NCI-H2107 (cell line): ENCODE results near the gene ZNHIT1.
"Not testable (repeated sequence)": the region's sequence is repeated elsewhere in the genome, so short reads cannot be mapped to it uniquely, and the experiment has no call there.

Experiments used
- DNase-seq: peaks from one replicate; lab custom pipeline; 2025; lab: John Stamatoyannopoulos, UW

Gene ZNHIT1

DNA sequence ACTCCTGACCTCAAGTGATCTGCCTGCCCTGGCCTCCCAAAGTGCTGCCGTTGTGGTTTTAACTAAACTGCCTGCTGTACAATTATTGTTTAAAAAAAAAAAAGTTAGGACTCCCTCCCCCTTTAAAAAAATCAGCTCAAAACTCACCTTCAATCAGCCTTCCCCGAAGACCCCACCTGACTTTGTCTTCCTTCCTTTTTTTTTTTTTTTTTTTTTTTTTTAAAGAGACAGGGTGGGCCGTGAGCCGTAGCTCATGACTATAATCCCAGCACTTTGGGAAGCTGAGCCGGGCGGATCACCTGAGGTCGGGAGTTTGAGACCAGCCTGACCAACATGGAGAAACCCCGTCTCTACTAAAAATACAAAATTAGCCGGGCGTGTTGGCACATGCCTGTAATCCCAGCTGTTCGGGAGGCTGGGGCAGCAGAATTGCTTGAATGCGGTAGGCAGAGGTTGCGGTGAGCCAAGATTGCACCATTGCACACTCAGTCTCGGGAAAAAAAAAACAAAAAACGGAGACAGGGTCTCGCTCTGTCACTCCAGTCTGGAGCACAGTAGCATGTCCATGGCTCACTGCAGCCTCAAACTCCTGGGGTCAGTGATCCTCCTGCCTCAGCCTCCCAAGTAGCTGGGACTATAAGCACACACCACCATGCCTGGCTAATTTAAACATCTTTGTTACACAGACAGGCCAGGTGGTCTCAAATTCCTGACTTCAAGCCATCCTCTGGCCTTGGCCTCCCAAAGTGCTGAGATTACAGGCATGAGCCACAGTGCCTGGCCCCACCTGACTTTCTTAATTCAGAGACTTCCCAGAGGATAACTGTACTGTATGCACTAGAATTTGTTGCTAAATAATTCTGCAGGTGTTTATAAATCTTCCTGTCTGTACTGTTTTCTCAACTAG, 23.7 kb downstream of the ZNHIT1 start:
- no peak for DNase-seq

DNA sequence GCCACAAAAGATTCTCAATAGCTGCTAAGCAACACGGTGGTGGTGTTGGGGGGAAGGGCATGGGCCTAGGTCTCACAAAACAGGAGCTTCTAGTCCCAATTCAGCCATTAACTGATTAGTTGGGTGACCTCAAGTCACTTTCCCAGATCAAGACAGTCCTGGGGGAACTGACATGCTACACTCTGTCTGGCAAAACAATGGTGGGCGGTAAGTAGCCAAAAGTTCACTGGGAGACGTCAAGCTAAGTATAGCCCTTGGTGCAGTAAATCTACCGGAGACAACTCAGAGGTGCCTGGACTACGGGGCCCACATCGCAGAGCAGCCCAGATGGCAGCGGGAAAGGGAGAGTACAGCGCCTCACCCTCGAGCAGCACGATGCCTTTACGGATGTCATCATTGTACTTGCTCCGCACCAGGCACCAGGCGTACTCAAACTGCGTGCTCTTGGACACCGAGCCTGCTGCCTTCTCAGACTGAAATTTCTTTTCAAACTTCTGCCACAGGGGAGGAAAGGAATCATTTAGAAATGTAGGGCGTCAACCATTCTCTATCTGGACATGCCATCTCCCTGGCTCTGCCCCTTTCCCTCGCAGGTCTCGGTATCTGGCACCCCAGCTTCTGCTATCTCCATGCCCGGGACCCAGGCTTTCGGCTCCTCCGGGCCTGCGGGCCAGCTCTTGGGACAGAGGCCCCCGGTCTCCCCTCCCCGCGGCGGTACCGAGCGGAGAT, 25.8 kb downstream of the ZNHIT1 start:
- no peak for DNase-seq

DNA sequence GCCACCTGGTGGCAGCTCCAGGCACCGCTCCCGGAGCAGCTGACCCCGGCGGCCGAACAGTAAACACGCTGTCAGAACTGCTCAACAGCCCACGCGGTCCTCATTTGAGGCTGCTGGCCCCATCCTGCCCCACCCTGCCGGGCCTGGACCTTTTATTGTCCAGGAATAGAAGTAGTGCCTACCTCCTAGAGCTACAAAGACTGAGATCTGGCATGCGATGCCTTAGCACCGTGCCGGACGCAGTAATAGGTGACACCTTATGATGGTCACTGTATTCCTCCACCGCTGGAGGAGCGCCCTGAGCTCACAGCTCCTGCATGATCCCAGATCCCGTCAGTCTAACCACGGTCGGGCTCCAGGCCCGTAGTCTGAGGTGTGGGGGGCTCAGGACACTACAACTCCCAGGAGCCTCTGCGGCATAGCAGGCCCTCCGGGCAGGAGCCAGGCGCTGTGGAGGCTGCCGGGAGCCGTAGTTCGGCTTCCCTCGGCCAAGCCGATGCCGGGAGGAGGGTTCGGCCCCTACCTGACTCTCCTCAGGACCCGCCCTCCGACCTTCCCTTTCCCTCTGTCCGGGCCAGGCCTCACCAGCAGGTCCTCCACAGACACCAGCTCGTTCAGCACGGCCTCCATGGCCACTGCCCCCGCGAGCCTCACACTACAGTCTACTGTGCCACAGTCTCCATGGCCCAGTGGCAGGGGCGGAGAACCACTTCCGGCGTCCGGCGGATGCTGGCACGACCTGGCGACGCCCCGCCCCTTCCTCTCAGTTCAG, 26.6 kb downstream of the ZNHIT1 start, which contains the start of gene FIS1:
FIS1 (minus strand) TSS at position 707 of the 772 bp plus-strand sequence; CDS start at position 630, 77 bp downstream.
- DNase-seq: peak; percentile 92

- no peak for DNase-seq
Observed at GRCh38 chr7:101245147-101245668, 27.2 kb downstream of the ZNHIT1 start.

GRCh38 chr7:101248276-101248675, 30.3 kb downstream of the ZNHIT1 start:
- no peak for DNase-seq

DNA sequence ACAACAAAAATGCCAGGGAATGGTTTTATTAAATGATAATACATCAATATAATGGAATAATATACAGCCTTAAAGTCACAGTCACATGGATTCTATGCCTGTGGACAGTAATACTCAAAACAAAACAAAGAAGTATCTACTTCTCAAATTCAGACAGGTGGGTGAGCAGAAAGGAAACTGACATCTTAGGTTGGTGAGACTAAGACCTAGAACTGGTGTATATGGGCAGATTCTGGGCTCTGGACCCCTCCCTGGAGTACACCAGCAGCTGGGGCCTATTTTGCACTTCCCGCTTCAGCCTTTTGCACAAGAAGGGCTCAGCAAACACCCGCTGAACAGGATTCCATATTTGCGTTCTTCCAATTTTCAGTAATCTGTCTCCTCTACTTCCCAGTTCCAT, 32.4 kb downstream of the ZNHIT1 start:
- no peak for DNase-seq

- DNase-seq: peak; percentile 97
Observed at GRCh38 chr7:101251871-101252659, 34.1 kb downstream of the ZNHIT1 start.

DNA sequence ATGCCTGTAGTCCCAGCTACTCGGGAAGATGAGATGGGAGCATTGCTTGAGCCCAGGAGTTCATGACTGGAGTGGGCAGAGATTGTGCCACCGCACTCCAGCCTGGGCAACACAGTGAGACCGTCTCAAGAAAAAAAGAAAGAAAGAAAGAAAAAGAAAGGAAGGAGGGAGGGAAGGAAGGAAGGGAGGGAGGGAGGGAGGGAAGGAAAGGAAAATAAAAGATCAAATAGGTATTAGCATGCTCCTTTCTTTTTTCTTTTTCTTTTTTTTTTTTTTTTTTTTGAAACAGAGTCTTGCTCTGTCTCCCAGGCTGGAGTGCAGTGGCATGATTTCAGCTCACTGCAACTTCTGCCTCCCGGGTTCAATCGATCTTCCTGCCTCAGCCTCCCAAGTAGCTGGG, 35.2 kb downstream of the ZNHIT1 start:
- DNase-seq: not testable (repeated sequence)

GRCh38 chr7:101255796-101256195, 37.8 kb downstream of the ZNHIT1 start:
- no peak for DNase-seq

DNA sequence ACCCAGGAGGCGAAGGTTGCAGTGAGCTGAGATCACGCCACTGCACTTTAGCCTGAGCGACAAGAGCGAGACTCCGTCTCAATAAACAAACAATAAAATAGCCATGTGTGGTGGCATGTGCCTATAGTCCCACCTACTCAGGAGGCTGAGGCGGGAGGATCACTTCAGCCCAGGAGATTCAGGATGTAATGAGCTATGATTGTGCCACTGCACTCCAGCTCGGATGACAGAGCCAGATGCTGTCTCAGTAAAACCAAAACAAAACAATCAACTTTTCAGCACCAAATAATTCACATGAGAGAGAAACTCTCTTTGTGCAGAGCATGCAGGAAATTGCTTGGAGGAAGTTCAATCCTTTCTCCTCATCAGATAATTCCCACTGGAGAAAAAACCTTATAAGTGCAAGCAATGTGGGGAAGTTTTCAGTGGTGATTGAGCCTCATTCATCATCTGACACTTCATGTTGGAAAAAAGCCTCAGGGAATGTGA, 40.3 kb downstream of the ZNHIT1 start:
- DNase-seq: no peak

DNA sequence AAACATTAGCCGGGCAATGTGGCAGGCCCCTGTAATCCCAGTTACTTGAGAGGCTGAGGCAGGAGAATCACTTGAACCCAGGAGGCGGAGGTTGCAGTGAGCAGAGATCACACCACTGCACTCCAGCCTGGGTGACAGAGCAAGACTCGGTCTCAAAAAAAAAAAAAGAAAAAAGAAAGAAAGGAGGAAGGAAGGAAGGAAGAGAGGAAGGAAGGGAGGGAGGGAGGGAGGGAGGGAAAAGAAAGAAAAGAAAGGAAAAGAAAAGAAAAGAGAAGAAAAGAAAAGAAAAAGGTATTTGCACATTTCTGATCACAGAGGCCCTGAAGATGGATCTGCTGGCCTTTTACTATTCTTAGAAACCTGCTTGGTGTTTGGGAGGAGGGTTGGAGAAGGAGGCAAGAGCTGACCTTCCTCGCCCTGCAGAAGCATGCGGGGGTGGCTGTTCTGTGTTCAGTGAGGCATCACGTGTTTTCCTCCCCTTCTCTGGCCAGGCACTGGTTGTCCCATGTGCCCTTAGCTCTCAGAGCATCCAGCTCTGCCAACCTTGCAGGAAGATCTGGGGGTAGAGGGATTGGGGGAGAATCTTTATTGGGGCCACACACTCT, 46.2 kb downstream of the ZNHIT1 start:
- DNase-seq: not testable (repeated sequence)

DNA sequence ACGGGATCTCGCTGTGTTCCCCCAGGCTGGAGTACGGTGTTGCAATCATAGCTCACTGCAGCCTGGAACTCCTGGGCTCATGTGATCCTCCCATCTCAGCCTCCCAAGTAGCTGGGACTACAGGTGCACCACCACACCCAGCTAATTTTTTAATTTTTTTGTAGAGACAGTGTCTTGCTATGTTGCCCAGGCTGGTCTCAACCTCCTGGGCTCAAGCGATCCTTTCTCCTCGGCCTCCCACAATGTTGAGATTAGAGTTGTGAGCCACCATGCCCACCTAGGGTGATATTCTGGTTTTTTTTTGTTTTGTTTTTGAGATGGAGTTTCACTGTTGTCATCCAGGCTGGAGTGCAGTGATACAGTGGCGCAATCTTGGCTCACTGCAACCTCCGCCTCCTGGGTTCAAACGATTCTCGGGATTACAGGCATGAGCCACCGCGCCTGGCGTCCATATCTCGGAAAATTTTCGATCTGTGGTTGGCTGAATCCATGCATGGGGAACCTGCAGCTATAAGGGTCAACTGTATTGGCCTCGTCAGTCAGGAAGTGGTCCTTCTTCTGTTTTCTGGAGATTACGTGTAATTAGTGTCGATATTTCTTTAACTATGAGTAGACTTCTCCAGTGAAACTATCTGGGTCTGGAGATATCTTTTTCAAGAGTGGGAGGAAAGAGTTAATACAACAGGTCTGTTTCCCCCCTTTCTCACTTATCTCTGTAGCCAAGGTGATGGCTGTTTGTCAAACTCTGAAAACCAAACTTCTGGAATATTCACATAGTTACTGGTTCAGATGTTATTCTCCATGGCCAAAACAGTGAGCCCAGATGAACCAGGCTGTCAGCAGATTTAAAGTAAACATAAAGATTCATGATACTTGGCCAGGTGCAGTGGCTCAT, 47.9 kb downstream of the ZNHIT1 start:
- no peak for DNase-seq

GRCh38 chr7:101269664-101270063, 51.7 kb downstream of the ZNHIT1 start:
- DNase-seq: no peak

DNA sequence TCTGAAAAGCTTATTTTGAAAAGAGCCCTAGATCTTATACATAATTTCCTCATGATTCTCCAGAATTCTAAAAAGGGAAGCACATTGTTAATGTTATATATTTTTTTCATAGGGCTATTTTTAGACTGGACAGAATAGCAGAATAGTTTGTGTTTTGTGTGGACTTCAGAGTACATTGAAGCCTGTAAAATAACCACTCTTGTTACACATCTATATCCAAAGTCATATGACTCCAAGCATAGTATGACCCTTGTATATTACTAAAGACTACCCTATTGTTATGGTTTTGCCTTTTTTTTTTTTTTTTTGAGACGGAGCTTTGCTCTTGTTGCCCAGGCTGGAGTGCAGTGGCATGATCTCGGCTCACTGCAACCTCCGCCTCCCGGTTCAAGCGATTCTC, 53.1 kb downstream of the ZNHIT1 start:
- DNase-seq: no peak

- no peak for DNase-seq
Observed at GRCh38 chr7:101273206-101273605, 55.2 kb downstream of the ZNHIT1 start.
